PC-9 (cell line): ENCODE data around the gene SMIM11.

ENCODE experiments used
- CTCF ChIP-seq: fragments of 200-600 bp; sonication (generic); conservative IDR thresholded peaks from 2 replicates; pipeline ENCODE4 v1.6.1; 2017; ENCODE audit warnings: mixed run types, antibody characterized with exemption, mild to moderate bottlenecking, moderate library complexity
- EZH2 ChIP-seq: fragments of 200-600 bp; sonication (generic); IDR thresholded peaks from 2 replicates; pipeline ENCODE4 v1.8.0; 2017; ENCODE audit warnings: antibody characterized with exemption, low read depth

- TF ChIP-seq CTCF (no peak), EZH2 (no peak)
These were observed 17.4 kb upstream of the SMIM11 start for GRCh38 chr21:34357889-34358288.
